NCI-H2029 treated with DMSO at 0.1 percent for 48 hours (cell line): ENCODE measurements around the gene PHIP.

ENCODE experiments used
- DNase-seq: peaks from one replicate; lab custom pipeline; 2025; lab: John Stamatoyannopoulos, UW

PHIP gene

DNA sequence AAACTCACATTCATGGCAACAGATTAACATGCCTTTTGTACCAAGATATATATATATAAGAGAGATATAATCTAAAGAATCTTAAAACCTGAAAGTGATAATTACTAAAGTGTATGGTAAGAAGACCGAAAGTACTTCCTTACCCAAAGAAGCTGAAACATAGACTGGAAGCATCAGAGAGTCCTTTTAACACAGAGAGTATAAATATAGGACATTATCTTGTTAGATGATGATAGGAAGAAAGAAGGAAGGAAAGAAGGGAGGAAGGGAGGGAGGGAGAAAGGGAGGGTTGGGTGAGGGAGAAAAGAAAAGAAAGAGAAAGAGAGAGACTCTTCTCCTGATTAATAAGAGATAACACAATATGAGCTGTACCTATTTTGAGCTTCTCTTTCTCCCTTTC lies 68.2 kb downstream of the PHIP start:
- DNase-seq = no peak

DNA sequence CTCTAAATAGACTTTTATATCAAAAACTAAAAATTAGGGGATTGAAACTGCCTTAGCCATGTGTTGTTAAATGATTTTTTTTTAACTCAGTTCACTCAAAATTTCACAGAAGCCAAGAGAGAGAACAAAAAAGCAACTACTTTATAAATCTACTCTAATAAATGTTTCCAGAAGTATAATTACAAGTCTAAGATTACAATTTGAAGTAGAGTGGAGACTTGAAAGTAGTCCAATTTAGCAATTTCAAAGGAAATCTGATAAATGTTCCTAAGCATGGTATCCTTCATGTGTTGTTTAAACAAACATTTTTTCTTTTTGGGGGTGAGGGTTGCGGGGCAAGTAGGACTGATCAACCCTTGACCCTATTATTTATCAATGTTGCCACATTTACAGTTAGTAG lies 72.6 kb downstream of the PHIP start:
- DNase-seq = no peak

DNA sequence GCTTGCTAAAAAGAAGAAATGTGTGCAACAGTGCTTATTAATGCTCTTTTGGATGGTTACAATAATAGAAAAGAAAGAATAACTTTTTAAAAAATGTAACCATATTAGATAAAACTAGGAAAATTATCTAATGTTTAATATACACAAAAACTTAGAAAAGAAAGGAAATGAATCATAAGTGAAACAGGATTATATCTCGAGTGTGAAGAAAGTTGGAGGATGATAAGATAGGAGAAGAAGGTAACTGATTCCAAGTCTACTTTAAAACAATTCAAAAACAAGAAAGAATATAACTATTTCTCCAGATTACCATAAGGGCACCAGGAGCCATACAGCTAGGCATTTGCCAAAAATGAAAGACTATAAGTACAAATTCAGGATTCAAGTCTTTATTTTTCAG lies 73.0 kb downstream of the PHIP start:
- DNase-seq = no peak

DNA sequence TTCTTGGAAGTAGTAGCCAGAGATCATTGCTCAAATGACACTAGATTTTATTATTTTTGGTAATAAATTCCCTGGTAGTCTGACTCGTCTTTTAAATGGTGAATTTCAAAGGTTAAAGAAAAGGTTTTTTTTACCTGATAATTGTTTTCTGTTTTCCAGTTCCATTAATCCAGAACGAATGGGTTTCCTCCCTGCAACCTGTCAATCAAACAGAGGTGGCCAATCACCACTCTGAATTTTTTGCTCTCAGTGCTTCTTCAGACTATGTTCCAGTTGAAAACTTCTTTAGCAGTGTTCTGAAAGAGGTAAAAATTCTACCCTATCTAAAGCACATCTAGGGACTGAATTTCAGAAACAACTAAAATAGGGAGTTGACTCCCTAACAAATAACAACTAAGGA lies 73.8 kb downstream of the PHIP start:
- no peak for DNase-seq

DNA sequence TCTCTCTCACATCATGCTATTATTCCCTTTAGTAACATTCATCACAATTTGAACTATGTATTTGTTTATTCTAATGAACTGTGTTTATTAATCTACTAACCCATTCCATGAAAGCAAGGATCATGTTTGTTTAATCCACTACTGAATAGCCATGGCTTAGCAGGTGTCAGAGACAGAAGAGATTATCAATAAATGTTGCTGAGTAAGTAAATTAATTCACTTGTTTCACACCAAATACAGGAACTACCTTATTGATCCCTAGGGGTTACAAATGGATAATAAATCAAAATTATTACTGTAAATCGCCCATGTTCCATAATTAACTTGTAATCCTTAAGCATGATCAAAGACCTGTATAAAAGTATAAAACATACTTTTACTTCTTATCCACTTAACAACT lies 76.6 kb downstream of the PHIP start:
- DNase-seq = no peak

DNA sequence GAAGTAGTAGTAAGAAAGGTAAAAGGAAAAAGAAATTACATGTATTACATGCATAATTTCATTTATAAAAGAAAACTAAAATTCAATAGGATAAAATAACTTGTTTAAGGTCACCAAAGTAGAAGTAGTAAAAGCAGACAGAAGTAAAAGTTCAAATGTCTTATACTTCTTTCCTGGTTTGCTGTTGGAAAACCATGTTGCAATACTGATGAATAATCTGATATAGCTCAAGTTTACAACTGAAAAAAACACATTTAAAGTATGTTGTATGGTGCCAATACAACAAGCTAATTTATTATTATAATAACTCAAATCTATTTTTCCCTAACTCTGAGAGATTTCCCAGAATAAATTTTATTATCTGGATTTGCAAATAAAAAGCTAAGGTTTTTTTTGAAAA lies 78.3 kb downstream of the PHIP start:
- no peak for DNase-seq

DNA sequence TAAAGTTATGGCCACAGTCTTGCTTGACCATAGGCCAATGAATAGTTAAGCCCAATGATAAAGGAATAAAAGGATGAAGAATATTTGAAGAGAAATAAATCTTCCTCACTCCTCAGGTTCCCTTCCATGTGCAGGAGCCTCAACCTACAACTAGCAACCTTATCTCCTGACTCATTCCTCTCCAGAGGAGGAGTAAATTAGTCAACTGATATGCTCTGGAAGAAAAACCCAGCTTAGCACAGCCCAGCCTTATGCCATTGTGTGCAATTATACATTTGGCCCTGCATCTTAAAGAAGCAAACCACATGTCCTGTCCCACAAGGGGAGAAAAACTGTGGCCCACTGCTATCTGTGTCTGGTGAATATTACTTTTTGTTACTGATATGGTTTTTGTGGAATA lies 82.1 kb downstream of the PHIP start:
- DNase-seq = no peak

DNA sequence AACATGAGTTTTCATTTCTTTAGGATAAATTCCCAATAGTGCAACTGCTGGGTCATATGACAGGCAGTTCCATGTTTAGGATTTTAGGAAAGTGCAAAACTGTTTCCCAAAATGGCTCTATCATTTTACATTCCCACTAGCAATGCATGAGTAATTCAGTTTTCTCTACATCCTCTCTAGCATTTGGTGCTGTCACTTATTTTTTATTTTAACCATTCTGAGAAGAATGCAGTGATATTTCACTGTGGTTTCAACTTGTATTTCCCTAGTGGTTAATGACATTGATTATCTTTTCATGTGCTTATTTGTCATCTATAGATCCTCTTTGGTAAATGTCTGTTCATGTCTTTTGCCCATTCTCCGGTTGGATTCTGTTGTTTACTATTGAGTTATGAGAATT lies 82.7 kb downstream of the PHIP start:
- no peak for DNase-seq

DNA sequence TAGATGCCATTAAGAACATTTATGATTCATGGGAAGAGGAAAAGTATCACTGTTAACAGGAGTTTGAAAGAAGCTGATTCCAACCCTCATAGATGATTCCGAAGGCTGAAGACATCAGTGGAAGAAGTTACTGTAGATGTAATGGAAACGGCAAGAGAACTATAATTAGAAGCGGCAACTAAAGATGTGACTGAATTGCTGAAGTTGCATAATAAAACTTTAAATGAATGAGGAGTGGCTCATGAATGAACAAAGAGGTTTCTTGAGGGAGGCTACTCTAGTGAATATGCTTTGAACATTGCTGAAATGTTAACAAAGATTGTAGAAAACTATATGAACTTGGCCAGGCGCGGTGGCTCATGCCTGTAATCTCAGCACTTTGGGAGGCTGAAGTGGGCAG lies 84.1 kb downstream of the PHIP start:
- no peak for DNase-seq

DNA sequence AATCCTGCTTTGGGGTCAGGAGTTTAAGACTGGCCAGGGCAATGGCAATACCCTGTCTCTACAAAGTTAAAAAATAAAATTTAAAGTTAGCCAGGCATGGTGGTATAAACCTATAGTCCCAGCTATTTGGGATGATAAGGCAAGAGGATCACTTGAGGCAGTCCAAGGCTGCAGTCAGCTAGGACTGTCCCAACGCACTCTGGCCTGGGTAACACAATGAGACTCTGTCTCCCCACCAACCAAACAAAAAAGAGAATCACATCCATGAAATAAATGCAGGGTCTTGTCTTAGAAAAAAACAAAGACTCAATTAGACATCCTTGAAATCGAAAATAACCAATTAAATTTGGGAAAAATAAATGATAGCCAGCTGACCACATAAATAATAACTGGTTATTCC lies 88.9 kb downstream of the PHIP start:
- no peak for DNase-seq

DNA sequence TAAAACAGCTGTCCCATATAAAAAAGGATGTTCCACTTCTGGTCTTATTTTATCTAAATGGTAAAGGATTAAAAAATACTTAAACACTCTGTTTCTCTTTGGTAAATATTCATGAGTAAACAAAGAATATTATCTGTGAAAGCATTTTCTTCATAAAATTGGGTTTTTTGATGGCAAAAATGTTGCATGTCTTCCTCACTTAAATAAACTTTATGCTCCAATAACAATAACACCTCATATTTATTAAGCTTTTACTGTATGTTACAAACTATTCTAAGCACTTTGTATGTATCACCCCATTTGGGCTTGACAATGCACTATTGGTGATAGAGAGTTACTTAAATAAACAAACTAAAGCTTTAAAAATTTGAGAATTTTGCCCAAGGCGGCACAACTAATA lies 91.9 kb downstream of the PHIP start:
- no peak for DNase-seq

DNA sequence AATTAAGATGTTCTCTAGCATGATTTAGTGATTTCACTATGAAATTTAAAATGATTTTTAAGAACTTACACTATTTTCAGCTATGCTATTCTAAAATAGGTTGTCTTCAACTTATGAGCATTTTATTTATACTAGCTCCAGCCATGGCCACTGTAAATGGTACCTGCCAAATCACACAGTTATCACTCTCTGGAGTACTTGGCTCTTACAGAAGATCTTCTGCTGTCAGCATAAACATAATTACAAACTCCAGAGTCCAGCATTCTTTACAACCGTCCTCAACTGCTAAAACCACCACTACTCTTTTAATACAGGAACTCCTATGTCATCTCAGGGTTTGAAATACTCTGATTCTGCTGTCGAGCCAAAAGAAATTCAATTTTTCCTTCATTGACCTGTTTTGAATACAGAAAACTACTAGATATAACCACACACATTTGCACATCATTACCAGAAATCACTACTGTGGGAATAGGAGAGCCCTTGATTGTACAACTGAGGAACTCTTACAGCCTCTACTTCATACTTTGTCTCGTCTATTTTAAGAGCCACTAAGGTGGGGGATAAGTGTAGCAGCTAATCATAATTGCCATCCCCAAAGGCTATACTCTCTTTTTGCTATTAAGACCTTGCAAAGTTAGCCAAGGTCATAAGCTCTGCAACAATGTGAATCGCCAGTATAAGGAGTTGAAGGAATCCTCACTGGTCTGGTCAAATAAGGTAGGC lies 93.7 kb downstream of the PHIP start:
- no peak for DNase-seq

DNA sequence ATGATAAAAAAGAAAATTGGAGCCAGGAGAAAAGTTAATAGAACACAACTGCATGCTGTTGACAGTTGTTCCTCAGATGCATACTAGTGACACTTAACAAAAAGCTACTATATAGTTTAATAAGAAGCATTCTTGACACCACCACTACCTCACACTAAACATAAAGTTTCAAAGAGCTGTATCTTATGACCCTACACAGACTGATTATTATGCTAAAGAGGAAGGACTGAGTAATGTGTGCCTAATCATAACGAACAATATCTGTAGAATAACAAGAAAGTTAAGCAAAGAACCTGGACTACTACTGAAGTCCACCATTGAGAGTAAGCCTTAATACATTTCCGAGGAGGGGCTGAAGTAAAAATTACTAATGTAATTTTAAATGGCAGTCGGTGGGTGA lies 110.9 kb downstream of the PHIP start:
- no peak for DNase-seq

DNA sequence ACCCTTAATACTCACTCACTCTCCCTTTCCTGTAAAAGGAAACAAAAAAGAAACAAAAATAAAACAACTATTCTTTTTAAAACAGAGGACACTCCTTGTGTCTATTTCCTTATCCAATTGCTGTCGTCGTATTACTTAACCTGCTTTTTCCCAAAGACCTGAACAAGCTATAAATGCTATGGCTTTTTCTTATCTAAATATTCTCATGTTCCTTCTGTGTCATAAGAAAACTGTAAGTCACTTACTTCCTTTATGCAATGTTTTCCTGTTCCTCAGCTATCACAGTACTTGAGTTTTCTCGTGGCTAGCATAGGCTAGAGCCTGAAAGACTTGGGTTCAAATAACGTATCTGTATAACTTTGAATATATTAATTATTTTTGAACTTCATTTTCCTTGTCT lies 111.5 kb downstream of the PHIP start:
- DNase-seq = no peak

DNA sequence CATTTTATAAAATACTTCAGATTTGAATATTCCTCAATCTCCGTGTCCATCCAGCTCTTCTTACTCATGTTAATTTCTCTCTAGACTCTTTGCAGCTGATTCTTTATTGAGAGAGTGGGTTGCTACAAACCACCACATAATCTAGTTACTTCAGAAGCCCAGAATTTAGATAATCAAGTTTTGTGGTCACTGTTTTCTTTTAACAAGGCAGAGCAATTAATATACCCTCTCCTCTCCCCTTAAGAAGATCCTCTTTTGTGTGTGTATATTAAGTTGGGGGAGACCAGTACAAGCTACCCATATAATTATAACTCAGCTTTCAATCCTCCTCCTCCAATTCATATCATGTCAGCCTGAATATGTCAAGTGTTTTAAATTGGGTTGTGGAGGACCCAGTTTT lies 115.6 kb downstream of the PHIP start:
- no peak for DNase-seq

DNA sequence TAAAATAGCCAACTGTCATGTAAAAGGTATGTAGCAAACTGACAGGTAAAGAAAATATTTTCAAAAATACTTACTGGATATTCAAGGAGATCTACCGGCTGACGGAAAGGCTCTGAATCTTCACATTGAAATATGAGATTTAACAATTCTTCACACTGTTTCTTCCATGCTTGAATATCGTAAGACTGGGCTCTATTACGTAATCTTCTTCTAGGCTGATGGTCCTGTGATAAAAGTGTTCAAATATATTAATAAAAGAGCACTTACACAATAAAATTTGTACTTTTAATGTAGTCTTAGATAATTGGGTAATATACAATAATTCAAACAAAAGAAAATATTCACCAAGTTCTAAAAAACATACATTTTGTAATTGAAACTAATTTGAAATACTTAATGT lies 123.3 kb downstream of the PHIP start:
- no peak for DNase-seq

DNA sequence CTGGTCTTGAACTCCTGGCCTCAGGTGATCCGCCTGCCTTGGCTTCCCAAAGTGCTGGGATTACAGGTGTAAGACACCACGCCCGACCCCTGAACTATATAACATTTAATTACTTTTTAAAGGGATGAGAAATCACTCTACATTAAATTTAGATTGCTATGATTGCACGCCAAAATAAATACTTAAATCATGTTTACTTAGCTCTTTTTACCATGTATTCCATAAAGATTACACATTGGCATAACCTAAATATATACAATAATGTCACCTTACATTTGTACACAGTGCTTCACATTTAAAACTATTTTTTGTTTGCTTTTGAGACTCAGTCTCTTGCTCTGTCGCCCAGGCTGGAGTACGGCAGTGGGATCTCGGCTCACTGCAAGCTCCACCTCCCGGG lies 124.3 kb downstream of the PHIP start:
- DNase-seq = no peak

DNA sequence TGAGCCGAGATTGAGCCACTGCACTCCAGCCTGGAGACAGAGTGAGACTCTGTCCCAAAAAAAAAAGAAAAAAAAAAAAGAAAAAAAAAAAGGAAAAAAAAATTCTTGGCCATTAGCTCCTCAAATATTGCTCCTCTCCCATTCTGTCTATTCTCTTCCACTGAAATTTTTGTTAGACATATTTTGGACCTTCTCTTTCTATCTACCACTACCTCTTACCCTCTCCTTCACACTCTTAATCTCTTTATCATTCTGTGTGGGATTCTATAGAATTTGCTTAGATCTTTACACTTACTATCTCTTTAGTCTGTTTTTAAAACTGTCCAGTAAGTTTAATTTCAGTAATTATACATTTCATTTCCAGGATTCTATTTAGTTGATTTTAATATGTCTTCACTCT lies 125.7 kb downstream of the PHIP start:
- DNase-seq = no peak

DNA sequence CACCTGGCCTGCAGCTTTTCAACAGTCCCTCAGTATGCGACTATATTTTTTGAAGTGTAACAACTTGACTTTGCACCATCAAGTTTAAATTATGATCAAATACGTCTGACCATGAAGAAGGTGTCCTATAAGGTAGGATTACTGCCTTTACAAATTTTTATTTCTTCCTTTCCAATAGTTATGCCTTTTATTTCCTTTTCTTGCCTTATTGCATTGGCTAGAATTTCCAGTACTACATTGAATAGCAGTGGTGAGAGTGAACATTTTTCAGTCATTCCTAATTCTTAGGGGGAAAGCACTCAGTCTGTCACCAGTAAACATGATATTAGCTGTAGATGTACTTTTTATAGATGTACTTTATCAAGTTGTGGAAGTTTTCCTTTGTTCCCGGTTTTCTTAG lies 129.3 kb downstream of the PHIP start:
- no peak for DNase-seq

DNA sequence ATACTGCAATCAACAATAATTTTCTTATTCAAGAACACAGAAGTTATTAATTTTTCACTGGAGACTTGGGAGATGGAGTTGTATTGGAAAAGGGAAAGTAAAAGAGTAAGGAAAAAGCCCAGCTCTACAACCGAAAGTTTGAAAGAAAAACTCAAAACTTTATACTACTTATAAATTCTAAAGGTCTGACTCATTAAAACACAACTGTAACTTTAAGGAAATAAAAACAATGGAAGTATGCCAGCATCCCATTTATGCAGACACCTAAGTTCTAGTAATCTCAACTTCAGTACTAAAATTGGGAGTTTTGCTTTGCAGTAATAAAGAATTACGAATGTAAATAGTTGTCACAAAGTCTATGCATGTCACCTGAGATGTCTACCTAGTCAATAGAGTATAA lies 130.1 kb downstream of the PHIP start:
- no peak for DNase-seq

DNA sequence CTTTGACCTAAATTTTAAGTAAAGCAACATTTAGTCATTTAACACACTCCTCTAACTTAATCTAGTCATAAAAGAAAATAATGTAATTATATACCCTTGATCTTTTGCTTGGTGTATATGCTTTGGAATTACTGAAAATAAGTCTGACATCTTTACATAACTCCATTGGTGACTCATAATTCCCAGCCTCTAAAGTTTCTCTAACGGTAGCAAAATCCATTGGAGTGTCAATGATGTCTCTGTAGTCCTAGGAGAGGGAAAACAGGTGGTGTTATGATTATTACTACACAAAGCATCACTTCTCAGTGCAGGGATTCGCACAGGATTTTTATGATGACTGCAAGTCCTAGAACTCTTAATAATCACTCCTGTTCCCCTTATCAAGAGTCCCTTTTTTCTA lies 130.5 kb downstream of the PHIP start:
- DNase-seq = no peak

DNA sequence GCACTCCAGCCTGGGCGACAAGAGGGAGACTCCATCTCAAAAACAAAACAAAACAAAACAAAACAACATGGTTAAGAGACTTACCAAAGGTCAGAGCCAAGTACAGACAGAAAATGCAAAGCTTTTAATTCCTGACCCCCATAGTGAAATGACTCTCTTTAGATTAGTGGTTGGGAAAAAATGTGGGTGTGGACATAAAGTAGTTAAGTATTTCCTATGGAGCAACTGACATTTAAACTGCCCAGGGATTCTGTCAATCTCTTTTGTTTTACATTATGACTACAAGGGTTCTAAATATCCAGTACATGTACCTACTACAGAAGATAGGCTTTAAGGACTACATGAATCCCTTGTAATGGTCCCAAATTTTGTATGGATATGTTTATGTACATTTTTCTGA lies 135.6 kb downstream of the PHIP start:
- no peak for DNase-seq

DNA sequence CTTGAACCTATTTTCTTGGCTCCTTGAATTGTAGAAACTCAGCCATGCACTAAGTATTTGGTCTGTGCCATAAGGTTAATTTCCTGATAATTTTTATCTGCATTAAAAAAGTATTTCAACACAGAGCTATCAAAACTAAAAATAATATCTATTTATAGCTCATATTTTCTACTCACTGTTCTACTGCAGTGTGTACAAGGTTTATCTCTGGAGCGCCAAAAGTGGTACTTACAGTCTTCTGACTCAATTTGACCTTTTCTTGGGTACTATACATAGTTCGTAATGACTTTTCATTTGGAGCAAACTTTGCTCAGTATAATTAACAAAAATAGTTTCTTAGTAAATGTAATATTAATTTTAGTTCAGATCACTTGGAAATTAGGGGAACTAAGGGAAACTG lies 141.5 kb downstream of the PHIP start:
- no peak for DNase-seq

DNA sequence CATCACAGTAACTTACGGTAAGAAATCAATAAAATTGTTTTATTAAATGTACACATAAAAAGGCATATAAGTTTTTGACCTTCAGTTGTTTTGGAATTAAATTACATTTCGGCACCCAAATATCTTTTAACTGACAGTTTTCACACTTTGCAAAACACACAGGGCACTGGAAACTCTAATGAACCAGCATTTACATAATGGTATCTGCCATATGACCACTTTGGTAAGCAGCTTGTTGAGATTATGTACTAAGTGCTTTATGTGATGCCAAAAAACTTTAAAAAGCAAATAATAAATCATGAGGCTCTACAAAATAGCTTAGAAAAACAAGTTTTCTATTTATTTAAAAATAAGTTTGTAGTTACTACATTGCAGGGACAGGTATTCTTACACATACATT lies 142.5 kb downstream of the PHIP start:
- DNase-seq = no peak

DNA sequence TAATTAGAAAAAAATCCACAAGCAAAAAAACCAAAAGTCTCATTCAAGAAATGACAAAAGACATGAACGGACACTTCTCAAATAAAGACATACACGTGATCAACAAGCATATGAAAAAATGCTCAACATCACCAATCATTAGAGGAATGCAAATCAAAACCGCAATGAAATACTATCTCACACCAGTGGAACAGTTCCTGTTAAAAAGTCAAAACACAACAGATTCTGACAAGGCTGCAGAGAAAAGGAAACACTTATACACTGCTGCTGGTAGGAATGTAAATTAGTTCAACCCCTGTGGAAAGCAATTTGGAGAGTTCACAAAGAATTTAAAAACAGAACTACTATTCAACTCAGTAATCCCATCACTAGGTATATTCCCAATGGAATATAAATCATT lies 152.7 kb downstream of the PHIP start:
- no peak for DNase-seq
